GM15510 (cell line): ENCODE results near the gene TLR9.
A peak's percentile ranks its signal among the peaks of the same experiment; 100 is the strongest.

Experiments used
- POLR2A ChIP-seq: IDR thresholded peaks from 3 replicates; pipeline ENCODE4 v1.6.1; 2011; ENCODE audit warnings: borderline replicate concordance; ENCODE audit not compliant: insufficient read length; ENCODE audit errors: extremely low read depth

TLR9 gene

DNA sequence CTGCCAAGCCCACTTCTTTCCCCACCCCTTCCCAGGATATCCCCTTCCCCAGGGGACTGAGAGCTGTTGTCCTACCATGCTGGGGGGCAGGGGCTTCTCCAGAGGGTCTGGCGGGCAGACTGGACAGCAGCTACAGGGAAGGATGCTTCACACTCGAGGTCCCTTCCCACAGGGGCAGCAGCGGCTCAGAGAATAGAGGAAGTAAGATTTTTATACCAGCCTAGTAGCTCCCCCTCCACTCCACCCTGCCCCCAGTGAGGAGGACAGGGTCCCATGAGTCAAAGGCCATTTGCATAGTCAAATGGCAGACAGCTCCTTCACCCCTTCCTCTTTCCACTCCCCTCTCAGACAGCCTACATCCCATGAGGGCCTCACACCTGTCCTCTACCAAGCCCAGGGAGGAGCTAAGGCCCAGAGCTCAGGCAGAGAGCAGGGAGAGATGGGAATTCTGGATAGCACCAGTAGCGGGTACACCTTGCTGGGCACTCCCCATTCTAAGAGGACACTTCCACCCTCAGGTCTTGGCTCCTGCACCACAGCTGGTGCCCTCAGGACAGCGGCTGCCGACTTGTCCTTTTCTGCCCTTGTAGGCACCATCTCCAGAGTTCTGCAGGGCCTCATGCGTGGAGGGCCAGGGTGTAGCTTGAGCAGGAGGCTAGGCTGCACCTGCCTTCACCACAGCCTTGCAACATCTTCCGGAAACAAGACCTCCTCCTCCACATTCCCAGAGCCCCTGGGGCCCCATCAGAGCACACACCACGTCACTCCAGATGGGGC is at the start of gene TLR9:
Gene TLR9 (minus strand): TSS at position 194 of the 777 bp plus-strand sequence. CDS start 116 bp downstream, at position 78.
- peak; percentile 81 for TF ChIP-seq POLR2A

GRCh38 chr3:52272831-52273230 is 47.4 kb upstream of the TLR9 start:
- TF ChIP-seq POLR2A, result no peak

GRCh38 chr3:52270252-52270754 is 44.9 kb upstream of the TLR9 start:
- no peak for TF ChIP-seq POLR2A

DNA sequence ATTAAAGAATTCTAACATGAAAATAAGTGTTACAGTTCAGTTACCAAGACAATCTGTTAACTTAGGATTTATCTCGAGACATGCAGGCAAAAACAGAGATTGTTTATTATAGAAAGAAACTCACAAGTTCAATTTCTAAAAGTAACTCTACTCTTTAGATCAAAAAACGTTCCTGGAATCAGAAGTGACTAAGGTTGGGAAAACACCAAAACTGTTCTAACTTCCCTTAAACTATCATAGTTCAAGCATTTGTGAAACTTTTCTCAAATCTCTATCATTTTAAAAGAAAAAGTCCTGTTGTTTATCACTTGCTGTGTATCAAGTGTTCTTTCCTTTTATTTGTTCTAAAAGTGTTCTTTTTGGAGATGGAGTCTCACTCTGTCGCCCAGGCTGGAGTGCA is 44.3 kb upstream of the TLR9 start:
- no peak for TF ChIP-seq POLR2A

- TF ChIP-seq POLR2A, result no peak
Measured at GRCh38 chr3:52268036-52268435, 42.6 kb upstream of the TLR9 start.

DNA sequence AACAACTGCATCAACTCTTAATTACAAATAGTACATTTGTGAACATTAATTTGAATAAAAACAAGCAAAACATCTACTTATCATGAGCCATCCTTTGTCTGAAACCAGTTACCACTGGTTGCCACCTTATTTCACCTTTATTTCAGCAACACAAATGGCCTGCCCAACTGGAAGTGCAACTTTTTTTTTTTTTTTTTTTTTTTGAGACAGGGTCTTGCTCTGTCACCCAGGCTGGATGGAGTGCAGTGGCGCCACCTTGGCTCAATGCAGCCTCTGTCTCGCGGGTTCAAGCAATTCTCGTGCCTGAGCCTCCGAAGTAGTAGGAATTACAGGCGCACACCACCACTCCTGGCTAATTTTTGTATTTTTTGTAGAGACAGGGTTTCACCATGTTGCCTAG is 39.9 kb upstream of the TLR9 start:
- no peak for TF ChIP-seq POLR2A

DNA sequence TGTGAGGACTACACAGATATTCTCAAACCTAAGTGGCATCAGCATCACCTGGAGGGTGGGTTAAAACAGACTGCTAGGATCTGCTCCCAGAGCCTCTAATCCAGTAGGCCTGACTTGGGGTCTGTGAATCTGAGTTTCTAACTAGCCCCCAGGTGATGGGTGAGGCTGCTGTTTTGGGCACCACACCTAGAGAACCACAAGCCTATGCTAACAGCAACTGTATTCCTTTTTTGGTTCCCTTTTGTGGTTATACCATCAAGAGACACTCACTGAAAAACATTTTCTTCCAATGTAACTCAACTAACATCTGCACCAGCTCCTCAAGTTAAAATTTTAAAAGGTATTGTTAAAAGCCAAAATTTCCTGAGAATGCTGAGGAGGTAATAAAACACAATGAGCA is 37.0 kb upstream of the TLR9 start:
- no peak for TF ChIP-seq POLR2A

GRCh38 chr3:52259448-52259847 is 34.0 kb upstream of the TLR9 start:
- no peak for TF ChIP-seq POLR2A

GRCh38 chr3:52259035-52259434 is 33.6 kb upstream of the TLR9 start:
- TF ChIP-seq POLR2A, result no peak

DNA sequence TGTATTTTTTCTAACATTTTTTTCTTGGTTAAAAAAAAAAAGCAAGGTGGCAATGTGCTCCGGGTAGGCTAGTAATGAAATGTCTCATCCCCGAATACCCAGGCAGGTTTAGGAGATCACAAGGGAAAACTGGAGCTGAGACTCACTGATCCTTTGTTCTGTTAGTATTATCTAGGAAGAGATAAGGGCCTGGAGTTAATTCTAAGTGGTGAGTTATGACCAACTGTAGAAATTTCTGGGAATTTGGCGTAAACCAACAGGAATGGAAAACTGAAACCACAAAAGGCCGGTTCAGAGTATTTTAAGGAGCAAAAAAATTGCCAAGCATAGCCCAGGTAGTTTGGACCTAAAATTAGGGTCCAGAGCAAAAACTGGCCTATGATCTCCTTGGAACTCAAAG is 32.5 kb upstream of the TLR9 start:
- no peak for TF ChIP-seq POLR2A

- TF ChIP-seq POLR2A, result no peak
Measured at GRCh38 chr3:52256622-52257021, 31.2 kb upstream of the TLR9 start.

DNA sequence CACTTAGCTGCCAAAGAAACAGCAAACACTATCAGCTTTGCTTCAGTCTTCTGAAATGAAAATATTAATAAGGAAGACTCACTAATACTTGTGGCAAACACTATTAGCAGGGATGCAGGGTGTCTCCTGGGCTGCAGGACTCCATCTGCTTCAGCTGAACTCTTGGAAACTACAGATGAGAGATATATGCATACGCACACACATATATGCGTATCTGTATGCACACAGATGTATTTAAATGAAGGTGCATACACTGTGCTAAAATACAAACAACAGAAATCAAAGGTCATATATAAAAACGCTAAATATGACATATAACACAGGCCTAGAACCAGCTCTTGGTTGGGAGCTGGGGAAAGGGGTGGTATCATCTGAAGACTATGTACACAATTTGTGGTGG is 30.7 kb upstream of the TLR9 start:
- no peak for TF ChIP-seq POLR2A

- TF ChIP-seq POLR2A, result no peak
Measured at GRCh38 chr3:52254608-52255007, 29.2 kb upstream of the TLR9 start.

DNA sequence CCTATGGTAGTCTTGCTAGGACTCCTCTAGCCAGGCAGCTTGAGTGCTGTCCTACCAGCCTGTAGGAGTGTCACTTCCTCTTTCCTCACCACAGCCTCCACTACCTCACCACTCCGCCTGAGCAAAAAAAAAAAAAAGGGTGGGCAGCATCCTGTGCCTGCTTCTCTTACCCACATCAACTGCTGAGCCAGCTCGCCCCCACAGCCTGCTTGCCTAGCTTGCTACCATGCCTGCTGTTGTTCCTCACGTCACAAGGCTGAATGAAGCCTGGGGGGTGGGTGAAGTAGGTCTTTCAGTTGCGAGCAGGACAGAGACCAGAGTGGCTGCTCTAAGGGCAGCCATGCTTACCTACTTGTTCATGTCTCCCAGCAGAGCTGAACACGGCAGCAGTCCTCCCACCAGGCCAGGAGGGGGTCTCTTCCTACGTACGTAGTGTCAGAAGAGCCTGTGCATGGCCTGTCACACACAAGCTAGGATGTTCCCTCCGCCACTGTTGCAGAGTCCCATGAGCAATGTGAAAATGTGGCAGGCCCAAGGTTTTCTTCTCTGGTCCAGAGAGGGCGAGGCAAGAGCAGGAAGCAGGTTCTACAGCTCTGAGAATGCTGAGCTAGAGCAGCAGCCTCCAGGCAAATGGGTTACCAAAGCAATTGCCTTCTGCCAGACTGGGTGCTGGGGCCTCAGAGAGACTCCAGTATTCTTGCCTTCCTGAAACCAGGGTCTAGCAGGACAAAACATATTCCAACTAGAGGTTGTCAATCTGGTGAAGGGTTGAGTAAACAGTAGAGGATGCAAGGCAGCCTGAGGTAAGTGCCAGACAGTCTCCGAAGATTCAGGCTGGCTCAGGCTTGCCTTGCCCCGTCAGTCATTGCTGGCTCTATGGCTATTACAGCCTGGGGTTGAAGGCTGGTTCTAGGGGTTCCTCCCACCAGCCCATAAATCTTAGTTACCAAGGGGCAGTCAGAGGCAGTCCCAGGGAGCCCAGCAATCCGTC is 28.2 kb upstream of the TLR9 start:
- peak; percentile 24 for TF ChIP-seq POLR2A

- TF ChIP-seq POLR2A, result no peak
Measured at GRCh38 chr3:52250122-52250521, 24.7 kb upstream of the TLR9 start.
